HEK293 (cell line): ENCODE measurements around the gene SLC39A5.

Experiments used
- CTCF ChIA-PET: fragments of 350-600 bp; formaldehyde crosslinking; extraction: SDS; loops from one replicate; lab custom pipeline; 2021; ENCODE audit warnings: antibody characterized with exemption; lab: Yijun Ruan, JAX
- POLR2A ChIA-PET: fragments of 300-600 bp; formaldehyde crosslinking; extraction: SDS; loops from one replicate; lab custom pipeline; 2020; ENCODE audit warnings: antibody characterized with exemption, inconsistent platforms; lab: Yijun Ruan, JAX
- H3K27ac ChIP-seq: fragments of 200-500 bp; sonication (Bioruptor generic); 2 replicates; pipeline ENCODE4 v1.5.1; 2014; ENCODE audit warnings: low read depth, low read length, control low read depth, inconsistent platforms; ENCODE audit errors: extremely low read depth
- H3K36me3 ChIP-seq, 2 experiments: fragments of 200-500 bp in 1 of 2; sonication (Bioruptor generic) in 1 of 2; 1 replicate in 1 of 2; 2 replicates in 1 of 2; pipeline ENCODE4 v1.5.1; 2014 to 2017; ENCODE audit warnings: inconsistent platforms in 2 of 2, low read length in 2 of 2; ENCODE audit not compliant: control insufficient read depth in 2 of 2, insufficient read depth in 1 of 2
- H3K4me1 ChIP-seq: fragments of 200-500 bp; sonication (Bioruptor generic); 2 replicates; pipeline ENCODE4 v1.5.1; 2014; ENCODE audit warnings: mild to moderate bottlenecking, low read length, inconsistent platforms; ENCODE audit not compliant: control insufficient read depth, insufficient read depth
- H3K4me3 ChIP-seq: 2 replicates; pipeline ENCODE4 v1.5.1; 2011; ENCODE audit warnings: low read depth, mild to moderate bottlenecking, control low read depth, low read length, moderate library complexity
- H3K9me3 ChIP-seq: fragments of 200-500 bp; sonication (Bioruptor generic); 2 replicates; pipeline ENCODE4 v1.5.1; 2014; ENCODE audit warnings: low read depth, low read length, inconsistent platforms; ENCODE audit not compliant: control insufficient read depth, insufficient read depth
- GLI4 ChIP-seq: fragments of 450-650 bp; formaldehyde crosslinking; IDR thresholded peaks from 2 replicates; pipeline ENCODE4 v1.5.1; 2016; ENCODE audit warnings: missing biosample characterization, missing genetic modification characterization
- REPIN1 ChIP-seq: fragments of 450-650 bp; formaldehyde crosslinking; IDR thresholded peaks from 2 replicates; pipeline ENCODE4 v1.5.1; 2017; ENCODE audit warnings: missing biosample characterization, missing genetic modification characterization, low read depth
- ZNF248 ChIP-seq: fragments of 450-650 bp; formaldehyde crosslinking; IDR thresholded peaks from 2 replicates; pipeline ENCODE4 v1.5.1; 2017; ENCODE audit warnings: missing biosample characterization, missing genetic modification characterization
- ZNF311 ChIP-seq: fragments of 450-650 bp; formaldehyde crosslinking; IDR thresholded peaks from 2 replicates; pipeline ENCODE4 v1.5.1; 2017; ENCODE audit warnings: missing biosample characterization, missing genetic modification characterization, borderline replicate concordance
- ZNF394 ChIP-seq: fragments of 450-650 bp; formaldehyde crosslinking; IDR thresholded peaks from 2 replicates; pipeline ENCODE4 v1.5.1; 2016; ENCODE audit warnings: missing biosample characterization, missing genetic modification characterization, mild to moderate bottlenecking, moderate library complexity, borderline replicate concordance
- ZNF548 ChIP-seq: fragments of 450-650 bp; formaldehyde crosslinking; IDR thresholded peaks from 2 replicates; pipeline ENCODE4 v1.5.1; 2016; ENCODE audit warnings: missing biosample characterization, missing genetic modification characterization
- ZNF629 ChIP-seq: fragments of 450-650 bp; formaldehyde crosslinking; IDR thresholded peaks from 2 replicates; pipeline ENCODE4 v1.5.1; 2017; ENCODE audit warnings: missing biosample characterization, missing genetic modification characterization
- ZNF747 ChIP-seq: fragments of 450-650 bp; formaldehyde crosslinking; IDR thresholded peaks from 2 replicates; pipeline ENCODE4 v1.5.1; 2016; ENCODE audit warnings: missing biosample characterization, missing genetic modification characterization
- ZNF76 ChIP-seq: fragments of 450-650 bp; formaldehyde crosslinking; IDR thresholded peaks from 2 replicates; pipeline ENCODE4; 2016; ENCODE audit warnings: low read depth, missing biosample characterization, missing genetic modification characterization, borderline replicate concordance
- ZNF776 ChIP-seq: fragments of 450-650 bp; formaldehyde crosslinking; IDR thresholded peaks from 2 replicates; pipeline ENCODE4 v1.5.0; 2017; ENCODE audit warnings: missing biosample characterization, missing genetic modification characterization, borderline replicate concordance
- ZNF792 ChIP-seq: fragments of 450-650 bp; formaldehyde crosslinking; IDR thresholded peaks from 2 replicates; pipeline ENCODE4 v1.5.1; 2016; ENCODE audit warnings: missing biosample characterization, missing genetic modification characterization
- TF ChIP-seq, protein P1 (sequence below): fragments of 450-650 bp; formaldehyde crosslinking; IDR thresholded peaks from 2 replicates; pipeline ENCODE4 v1.5.1; 2016; ENCODE audit warnings: missing biosample characterization, missing genetic modification characterization, borderline replicate concordance
- TF ChIP-seq, protein P2 (sequence below): fragments of 450-650 bp; formaldehyde crosslinking; IDR thresholded peaks from 2 replicates; pipeline ENCODE4 v1.5.1; 2016; ENCODE audit warnings: missing biosample characterization, missing genetic modification characterization
- TF ChIP-seq, protein P3 (sequence below): fragments of 450-650 bp; formaldehyde crosslinking; IDR thresholded peaks from 2 replicates; pipeline ENCODE4 v1.5.1; 2016; ENCODE audit warnings: missing biosample characterization, missing genetic modification characterization, borderline replicate concordance

The SLC39A5 gene

DNA sequence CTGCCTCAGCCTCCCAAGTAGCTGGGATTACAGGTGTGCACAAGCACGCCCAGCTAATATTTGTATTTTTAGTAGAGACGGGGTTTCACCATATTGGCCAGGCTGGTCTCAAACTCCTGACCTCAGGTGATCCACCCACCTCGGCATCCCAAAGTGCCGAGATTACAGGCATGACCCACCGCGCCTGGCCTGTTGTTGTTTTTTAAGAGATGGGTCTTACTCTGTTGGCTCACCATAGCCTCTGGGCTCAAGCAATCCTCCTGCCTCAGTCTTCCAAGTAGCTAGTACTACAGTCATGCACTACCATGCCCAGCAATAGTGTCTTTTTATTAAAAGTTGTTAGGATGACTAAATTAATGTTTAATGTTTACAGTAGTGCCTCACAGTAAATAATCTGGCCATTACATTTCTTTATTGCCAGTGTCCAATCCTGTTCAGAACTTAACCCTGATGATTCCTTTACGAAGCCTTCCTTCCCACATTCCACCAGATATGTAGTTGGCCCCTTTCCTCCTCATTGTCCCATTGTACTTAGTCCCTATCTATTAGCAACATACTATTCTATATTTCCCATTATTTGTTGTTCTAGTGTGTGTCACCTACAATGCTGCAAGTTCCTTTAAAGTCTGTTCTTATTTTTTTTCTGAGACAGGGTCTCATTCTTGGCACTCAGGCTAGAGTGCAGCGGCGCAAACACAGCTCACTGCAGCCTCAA is 31.8 kb upstream of the SLC39A5 start:
- Histone ChIP-seq H3K4me3 (no peak overlapping the region), H3K27ac (no peak overlapping the region)
- CTCF ChIA-PET: interaction anchor here (0.7 to 3.0 kb wide), 6 partner anchors 7 to 62 kb away, joined by 3 to 14 read pairs (median 4); partner anchors contain the start of genes RNF41 and SMARCC2
- TF ChIP-seq, protein P1, sequence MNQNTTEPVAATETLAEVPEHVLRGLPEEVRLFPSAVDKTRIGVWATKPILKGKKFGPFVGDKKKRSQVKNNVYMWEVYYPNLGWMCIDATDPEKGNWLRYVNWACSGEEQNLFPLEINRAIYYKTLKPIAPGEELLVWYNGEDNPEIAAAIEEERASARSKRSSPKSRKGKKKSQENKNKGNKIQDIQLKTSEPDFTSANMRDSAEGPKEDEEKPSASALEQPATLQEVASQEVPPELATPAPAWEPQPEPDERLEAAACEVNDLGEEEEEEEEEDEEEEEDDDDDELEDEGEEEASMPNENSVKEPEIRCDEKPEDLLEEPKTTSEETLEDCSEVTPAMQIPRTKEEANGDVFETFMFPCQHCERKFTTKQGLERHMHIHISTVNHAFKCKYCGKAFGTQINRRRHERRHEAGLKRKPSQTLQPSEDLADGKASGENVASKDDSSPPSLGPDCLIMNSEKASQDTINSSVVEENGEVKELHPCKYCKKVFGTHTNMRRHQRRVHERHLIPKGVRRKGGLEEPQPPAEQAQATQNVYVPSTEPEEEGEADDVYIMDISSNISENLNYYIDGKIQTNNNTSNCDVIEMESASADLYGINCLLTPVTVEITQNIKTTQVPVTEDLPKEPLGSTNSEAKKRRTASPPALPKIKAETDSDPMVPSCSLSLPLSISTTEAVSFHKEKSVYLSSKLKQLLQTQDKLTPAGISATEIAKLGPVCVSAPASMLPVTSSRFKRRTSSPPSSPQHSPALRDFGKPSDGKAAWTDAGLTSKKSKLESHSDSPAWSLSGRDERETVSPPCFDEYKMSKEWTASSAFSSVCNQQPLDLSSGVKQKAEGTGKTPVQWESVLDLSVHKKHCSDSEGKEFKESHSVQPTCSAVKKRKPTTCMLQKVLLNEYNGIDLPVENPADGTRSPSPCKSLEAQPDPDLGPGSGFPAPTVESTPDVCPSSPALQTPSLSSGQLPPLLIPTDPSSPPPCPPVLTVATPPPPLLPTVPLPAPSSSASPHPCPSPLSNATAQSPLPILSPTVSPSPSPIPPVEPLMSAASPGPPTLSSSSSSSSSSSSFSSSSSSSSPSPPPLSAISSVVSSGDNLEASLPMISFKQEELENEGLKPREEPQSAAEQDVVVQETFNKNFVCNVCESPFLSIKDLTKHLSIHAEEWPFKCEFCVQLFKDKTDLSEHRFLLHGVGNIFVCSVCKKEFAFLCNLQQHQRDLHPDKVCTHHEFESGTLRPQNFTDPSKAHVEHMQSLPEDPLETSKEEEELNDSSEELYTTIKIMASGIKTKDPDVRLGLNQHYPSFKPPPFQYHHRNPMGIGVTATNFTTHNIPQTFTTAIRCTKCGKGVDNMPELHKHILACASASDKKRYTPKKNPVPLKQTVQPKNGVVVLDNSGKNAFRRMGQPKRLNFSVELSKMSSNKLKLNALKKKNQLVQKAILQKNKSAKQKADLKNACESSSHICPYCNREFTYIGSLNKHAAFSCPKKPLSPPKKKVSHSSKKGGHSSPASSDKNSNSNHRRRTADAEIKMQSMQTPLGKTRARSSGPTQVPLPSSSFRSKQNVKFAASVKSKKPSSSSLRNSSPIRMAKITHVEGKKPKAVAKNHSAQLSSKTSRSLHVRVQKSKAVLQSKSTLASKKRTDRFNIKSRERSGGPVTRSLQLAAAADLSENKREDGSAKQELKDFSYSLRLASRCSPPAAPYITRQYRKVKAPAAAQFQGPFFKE (tag by site-specific recombination): no peak
- TF ChIP-seq ZNF776 (no peak), GLI4 (tag by site-specific recombination) (no peak), ZNF248 (no peak), ZNF548 (no peak), REPIN1 (tag by site-specific recombination) (no peak), ZNF747 (tag by site-specific recombination) (no peak), ZNF311 (tag by site-specific recombination) (no peak), ZNF792 (no peak), ZNF394 (tag by site-specific recombination) (no peak), ZNF629 (tag by site-specific recombination) (no peak), ZNF76 (no peak)
- TF ChIP-seq, protein P2, sequence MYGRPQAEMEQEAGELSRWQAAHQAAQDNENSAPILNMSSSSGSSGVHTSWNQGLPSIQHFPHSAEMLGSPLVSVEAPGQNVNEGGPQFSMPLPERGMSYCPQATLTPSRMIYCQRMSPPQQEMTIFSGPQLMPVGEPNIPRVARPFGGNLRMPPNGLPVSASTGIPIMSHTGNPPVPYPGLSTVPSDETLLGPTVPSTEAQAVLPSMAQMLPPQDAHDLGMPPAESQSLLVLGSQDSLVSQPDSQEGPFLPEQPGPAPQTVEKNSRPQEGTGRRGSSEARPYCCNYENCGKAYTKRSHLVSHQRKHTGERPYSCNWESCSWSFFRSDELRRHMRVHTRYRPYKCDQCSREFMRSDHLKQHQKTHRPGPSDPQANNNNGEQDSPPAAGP: no peak
- TF ChIP-seq, protein P3, sequence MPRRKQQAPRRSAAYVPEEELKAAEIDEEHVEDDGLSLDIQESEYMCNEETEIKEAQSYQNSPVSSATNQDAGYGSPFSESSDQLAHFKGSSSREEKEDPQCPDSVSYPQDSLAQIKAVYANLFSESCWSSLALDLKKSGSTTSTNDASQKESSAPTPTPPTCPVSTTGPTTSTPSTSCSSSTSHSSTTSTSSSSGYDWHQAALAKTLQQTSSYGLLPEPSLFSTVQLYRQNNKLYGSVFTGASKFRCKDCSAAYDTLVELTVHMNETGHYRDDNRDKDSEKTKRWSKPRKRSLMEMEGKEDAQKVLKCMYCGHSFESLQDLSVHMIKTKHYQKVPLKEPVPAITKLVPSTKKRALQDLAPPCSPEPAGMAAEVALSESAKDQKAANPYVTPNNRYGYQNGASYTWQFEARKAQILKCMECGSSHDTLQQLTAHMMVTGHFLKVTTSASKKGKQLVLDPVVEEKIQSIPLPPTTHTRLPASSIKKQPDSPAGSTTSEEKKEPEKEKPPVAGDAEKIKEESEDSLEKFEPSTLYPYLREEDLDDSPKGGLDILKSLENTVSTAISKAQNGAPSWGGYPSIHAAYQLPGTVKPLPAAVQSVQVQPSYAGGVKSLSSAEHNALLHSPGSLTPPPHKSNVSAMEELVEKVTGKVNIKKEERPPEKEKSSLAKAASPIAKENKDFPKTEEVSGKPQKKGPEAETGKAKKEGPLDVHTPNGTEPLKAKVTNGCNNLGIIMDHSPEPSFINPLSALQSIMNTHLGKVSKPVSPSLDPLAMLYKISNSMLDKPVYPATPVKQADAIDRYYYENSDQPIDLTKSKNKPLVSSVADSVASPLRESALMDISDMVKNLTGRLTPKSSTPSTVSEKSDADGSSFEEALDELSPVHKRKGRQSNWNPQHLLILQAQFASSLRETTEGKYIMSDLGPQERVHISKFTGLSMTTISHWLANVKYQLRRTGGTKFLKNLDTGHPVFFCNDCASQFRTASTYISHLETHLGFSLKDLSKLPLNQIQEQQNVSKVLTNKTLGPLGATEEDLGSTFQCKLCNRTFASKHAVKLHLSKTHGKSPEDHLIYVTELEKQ (tag by site-specific recombination): no peak
- TF ChIP-seq, all 188 proteins: peak for 0
- H3K4me1 ChIP-seq: no peaks in the 10 kb centered on the region
- no peaks in the 10 kb centered on the region; a peak in 1 of 3 replicates for H3K36me3 ChIP-seq
- POLR2A ChIA-PET: interaction anchor here (0.6 to 2.4 kb wide), 4 partner anchors 24 to 553 kb away, joined by 3 to 17 read pairs (median 4); partner anchors contain the start of genes ANKRD52 and RNF41
- no peaks in the 10 kb centered on the region for H3K9me3 ChIP-seq
